ENCODE data around the gene CNTNAP5. TPM values are rescaled to one million over a fixed set of nuclear protein-coding genes. Genes with fewer than 3 reads are reported as not detected.

CNTNAP5 gene
- total and polyA plus RNA-seq, 2 donors (not counting 3 experiments of a cell fraction or from before 2014, with no cell fraction given) = not detected

DNA sequence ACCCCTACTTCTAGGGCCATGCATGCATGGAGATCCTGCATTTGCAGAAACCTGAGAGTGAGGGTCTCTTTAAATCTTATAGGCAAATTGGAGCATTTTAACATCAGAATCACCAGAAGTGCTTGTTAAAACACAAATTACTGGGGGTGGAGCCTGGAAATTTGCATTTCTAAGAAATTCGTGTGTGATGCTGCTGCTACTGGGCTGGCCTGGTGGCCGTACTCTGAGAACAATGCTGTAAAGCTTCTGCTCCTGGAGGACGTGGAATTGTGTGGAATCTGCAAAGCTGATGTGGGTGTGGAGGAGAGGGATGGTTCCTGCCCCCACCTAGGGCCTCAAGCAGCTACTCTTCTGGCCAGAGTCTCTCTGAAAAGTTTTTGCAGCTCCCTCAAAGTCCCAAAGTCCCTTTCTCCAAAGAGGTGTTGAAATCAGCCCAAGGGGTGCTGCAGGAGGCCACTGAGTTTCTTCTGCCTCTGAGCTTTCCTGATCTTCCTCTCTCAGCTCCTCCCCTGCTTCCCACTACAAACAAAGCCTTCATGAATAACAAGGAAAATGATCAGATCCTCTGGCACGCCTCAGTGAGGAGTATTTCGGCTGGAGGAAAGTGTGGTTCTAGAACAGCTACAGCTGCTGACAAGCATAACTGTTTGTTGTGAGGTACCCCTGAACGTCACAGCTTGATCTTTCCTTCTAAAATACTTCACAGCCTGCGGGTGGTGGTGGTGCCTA, 508.3 kb downstream of the CNTNAP5 start:
- dilution Hi-C loops (cut with MboI; ENCODE audit: extremely low pct_ligation_motif_present, low sequenced_read_pairs) (no loop called here), intact Hi-C loops (cut with micrococcal nuclease) (no loop called here)
- DNase-seq (ENCODE audit: low read depth, low spot score) (no peak), FAIRE-seq (no peak)
- Histone ChIP-seq H3K9me3 (replicated peaks; ENCODE audit: control insufficient read depth, insufficient read depth, low read length) (peaks cover 9% of the 10 kb centered on the region), H3K4me2 (ENCODE audit: insufficient read depth, low read length) (no peak overlapping the region), H4K20me1 (replicated peaks; ENCODE audit: control insufficient read depth, extremely low read depth, insufficient read depth, low read length) (no peaks in the 10 kb centered on the region), H3K36me3 (ENCODE audit: control insufficient read depth in 2 of 2, extremely low read depth in 1 of 2, insufficient read depth in 2 of 2, low read length in 2 of 2) (no peaks in the 10 kb centered on the region), H3K79me2 (ENCODE audit: control insufficient read depth, insufficient read depth, low read length) (no peaks in the 10 kb centered on the region), H3K27ac (ENCODE audit: insufficient read depth, low read depth, low read length) (no peak overlapping the region), H3K27me3 (ENCODE audit: control insufficient read depth in 2 of 2, insufficient read depth in 2 of 2, low read length in 2 of 2) (no peaks in the 10 kb centered on the region), H2AFZ (ENCODE audit: low read depth, low read length) (no peak overlapping the region), H3K9me1 (replicated peaks; ENCODE audit: control insufficient read depth, extremely low read depth, insufficient read depth, low read length) (no peaks in the 10 kb centered on the region), H3K9ac (replicated peaks; ENCODE audit: extremely low read depth, insufficient read depth, low read length) (no peak overlapping the region), H3K4me1 (ENCODE audit: control insufficient read depth, extremely low read depth, insufficient read depth, low read length) (no peaks in the 10 kb centered on the region), H3K4me3 (replicated peaks in 1 of 3; ENCODE audit: insufficient read depth in 1 of 3, low read depth in 1 of 3, low read length in 3 of 3) (no peak overlapping the region)
- TF ChIP-seq POLR2A (IDR thresholded peaks at IDR 0.05; ENCODE audit: low read depth, low read length) = no peak
- TF ChIP-seq, protein P1, sequence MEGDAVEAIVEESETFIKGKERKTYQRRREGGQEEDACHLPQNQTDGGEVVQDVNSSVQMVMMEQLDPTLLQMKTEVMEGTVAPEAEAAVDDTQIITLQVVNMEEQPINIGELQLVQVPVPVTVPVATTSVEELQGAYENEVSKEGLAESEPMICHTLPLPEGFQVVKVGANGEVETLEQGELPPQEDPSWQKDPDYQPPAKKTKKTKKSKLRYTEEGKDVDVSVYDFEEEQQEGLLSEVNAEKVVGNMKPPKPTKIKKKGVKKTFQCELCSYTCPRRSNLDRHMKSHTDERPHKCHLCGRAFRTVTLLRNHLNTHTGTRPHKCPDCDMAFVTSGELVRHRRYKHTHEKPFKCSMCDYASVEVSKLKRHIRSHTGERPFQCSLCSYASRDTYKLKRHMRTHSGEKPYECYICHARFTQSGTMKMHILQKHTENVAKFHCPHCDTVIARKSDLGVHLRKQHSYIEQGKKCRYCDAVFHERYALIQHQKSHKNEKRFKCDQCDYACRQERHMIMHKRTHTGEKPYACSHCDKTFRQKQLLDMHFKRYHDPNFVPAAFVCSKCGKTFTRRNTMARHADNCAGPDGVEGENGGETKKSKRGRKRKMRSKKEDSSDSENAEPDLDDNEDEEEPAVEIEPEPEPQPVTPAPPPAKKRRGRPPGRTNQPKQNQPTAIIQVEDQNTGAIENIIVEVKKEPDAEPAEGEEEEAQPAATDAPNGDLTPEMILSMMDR (IDR thresholded peaks at IDR 0.05; ENCODE audit: extremely low read depth in 1 of 2, insufficient read depth in 1 of 2, low read depth in 1 of 2, low read length in 2 of 2) = no peak
- TF ChIP-seq, protein P2, sequence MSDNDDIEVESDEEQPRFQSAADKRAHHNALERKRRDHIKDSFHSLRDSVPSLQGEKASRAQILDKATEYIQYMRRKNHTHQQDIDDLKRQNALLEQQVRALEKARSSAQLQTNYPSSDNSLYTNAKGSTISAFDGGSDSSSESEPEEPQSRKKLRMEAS (IDR thresholded peaks at IDR 0.05; ENCODE audit: insufficient read depth, insufficient read length) = no peak
- no peak for TF ChIP-seq MYC (IDR thresholded peaks at IDR 0.05; ENCODE audit: low read depth, low read length)
- TF ChIP-seq FOS (IDR thresholded peaks at IDR 0.05; ENCODE audit: borderline replicate concordance, insufficient read depth, low read length) = no peak
- TF ChIP-seq POLR2AphosphoS5 (IDR thresholded peaks at IDR 0.05; ENCODE audit: insufficient read depth, low read depth, low read length) = no peak
- no peak for TF ChIP-seq GATA2 (IDR thresholded peaks at IDR 0.05; ENCODE audit: insufficient read depth, insufficient read length, low read depth, low read length)
- TF ChIP-seq EZH2 (IDR thresholded peaks at IDR 0.05; ENCODE audit: borderline replicate concordance, low read depth, low read length, severe bottlenecking) = no peak
- no peak for TF ChIP-seq JUN (IDR thresholded peaks at IDR 0.05; ENCODE audit: borderline replicate concordance, insufficient read depth, insufficient read length, low read depth)
- ChIA-PET POLR2A (no interaction called here), CTCF (no interaction called here)
- BruUV-seq (replicated peaks) = no TSS peak

All from endothelial cell of umbilical vein (primary cell).